Left ventricle myocardium inferior (tissue), 1 donor: ENCODE measurements around the gene BMP7. TPM values are rescaled to one million over a fixed set of nuclear protein-coding genes. Genes with fewer than 3 reads are reported as not detected.

Source experiments
- DNase-seq: peaks from one replicate; pipeline ENCODE4 v3.0.0-alpha.2; 2020
- H3K27ac ChIP-seq: fragments of 200-600 bp; replicated peaks from 2 replicates; pipeline ENCODE4 v1.8.0; 2021
- H3K27me3 ChIP-seq: fragments of 200-600 bp; 2 replicates; pipeline ENCODE4 v1.8.0; 2021; ENCODE audit warnings: low read depth
- H3K36me3 ChIP-seq: fragments of 200-600 bp; 2 replicates; pipeline ENCODE4 v1.8.0; 2021
- H3K4me1 ChIP-seq: fragments of 200-600 bp; 2 replicates; pipeline ENCODE4 v1.8.0; 2021
- H3K4me3 ChIP-seq: fragments of 200-600 bp; 2 replicates; pipeline ENCODE4 v1.8.0; 2021; ENCODE audit warnings: mild to moderate bottlenecking, moderate library complexity
- H3K9me3 ChIP-seq: fragments of 200-600 bp; replicated peaks from 2 replicates; pipeline ENCODE4 v1.8.0; 2021
- intact Hi-C: fragments of 100-400 bp; cut with micrococcal nuclease; formaldehyde crosslinking; loops from one replicate; pipeline ENCODE4 v1.11.0; 2022
- total RNA-seq: library from RNA; stranded (reverse); fragmentation: NEBNext Ultra II Directional; extraction: Animal tissue kit (Norgen Biotek cat#: 25700); gene quantifications from one replicate; pipeline ENCODE4 v1.2.1, GENCODE V29; 2021
- TF ChIP-seq, protein P1 (sequence below): fragments of 200-600 bp; IDR thresholded peaks from 2 replicates; pipeline ENCODE4 v1.8.0; 2021; ENCODE audit warnings: antibody characterized with exemption, mild to moderate bottlenecking, borderline replicate concordance
- donor health status: DM: no; HTN: yes; CAD: no; lungs with severe emphysema.

Gene BMP7
- total RNA-seq, 1 donor from 2014 or later = 19.9 TPM

- Histone ChIP-seq H3K27ac (no peak overlapping the region), H3K4me3 (no peak overlapping the region), H3K27me3 (peaks cover 71% of the 10 kb centered on the region), H3K36me3 (no peaks in the 10 kb centered on the region), H3K9me3 (no peaks in the 10 kb centered on the region), H3K4me1 (no peaks in the 10 kb centered on the region)
- intact Hi-C loops = no loop called here
- TF ChIP-seq, protein P1, sequence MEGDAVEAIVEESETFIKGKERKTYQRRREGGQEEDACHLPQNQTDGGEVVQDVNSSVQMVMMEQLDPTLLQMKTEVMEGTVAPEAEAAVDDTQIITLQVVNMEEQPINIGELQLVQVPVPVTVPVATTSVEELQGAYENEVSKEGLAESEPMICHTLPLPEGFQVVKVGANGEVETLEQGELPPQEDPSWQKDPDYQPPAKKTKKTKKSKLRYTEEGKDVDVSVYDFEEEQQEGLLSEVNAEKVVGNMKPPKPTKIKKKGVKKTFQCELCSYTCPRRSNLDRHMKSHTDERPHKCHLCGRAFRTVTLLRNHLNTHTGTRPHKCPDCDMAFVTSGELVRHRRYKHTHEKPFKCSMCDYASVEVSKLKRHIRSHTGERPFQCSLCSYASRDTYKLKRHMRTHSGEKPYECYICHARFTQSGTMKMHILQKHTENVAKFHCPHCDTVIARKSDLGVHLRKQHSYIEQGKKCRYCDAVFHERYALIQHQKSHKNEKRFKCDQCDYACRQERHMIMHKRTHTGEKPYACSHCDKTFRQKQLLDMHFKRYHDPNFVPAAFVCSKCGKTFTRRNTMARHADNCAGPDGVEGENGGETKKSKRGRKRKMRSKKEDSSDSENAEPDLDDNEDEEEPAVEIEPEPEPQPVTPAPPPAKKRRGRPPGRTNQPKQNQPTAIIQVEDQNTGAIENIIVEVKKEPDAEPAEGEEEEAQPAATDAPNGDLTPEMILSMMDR = no peak
- no peak for DNase-seq
These were observed 45.7 kb upstream of the BMP7 start for GRCh38 chr20:57312138-57312537.

DNA sequence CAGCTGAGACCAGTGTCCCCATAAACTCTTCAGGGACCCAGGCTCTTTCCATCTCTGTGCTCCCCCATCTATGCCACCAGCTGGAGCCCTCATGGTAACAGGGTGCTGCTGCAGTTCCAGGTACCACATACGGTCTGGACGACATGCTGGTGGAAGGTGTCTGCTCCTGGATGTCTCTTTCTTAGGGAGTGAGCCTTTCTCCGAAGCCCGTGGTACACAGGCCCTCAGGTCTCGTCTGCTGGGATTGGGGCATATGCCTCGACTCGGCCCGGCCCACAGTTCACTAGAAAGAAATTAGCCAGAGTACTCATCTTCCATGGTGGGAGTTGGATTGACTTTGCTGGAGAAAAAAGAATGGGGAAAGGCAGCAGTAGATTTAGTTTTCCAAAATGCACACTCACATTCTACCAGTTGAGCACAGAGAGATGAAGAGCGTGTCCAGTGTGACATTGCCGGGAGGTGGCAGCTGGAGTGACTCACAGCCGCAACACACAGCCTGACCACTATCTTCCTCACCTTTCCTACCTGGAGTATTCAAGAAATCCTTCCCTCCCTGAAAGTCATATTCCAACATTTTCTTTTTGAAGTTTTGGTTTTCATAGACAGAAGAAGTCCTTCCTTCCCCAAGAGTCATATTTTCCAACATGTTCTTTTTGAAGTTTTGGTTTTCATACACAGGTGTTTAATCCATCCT is 44.5 kb upstream of the BMP7 start:
- DNase-seq = no peak
- intact Hi-C loops = no loop called here
- Histone ChIP-seq H3K4me3 (no peak overlapping the region), H3K36me3 (no peaks in the 10 kb centered on the region), H3K4me1 (no peaks in the 10 kb centered on the region), H3K9me3 (no peaks in the 10 kb centered on the region), H3K27me3 (peaks cover 80% of the 10 kb centered on the region), H3K27ac (no peak overlapping the region)
- TF ChIP-seq, protein P1 = no peak

- Histone ChIP-seq H3K36me3 (no peaks in the 10 kb centered on the region), H3K4me1 (no peaks in the 10 kb centered on the region), H3K4me3 (no peak overlapping the region), H3K27ac (no peak overlapping the region), H3K9me3 (no peaks in the 10 kb centered on the region), H3K27me3 (peaks cover 79% of the 10 kb centered on the region)
- no peak for DNase-seq
- intact Hi-C loops = no loop called here
- TF ChIP-seq, protein P1 = no peak
These were observed 43.2 kb upstream of the BMP7 start for GRCh38 chr20:57309544-57310115.

- no peak for DNase-seq
- TF ChIP-seq, protein P1 = no peak
These were observed 42.2 kb upstream of the BMP7 start for GRCh38 chr20:57308451-57309271.

DNA sequence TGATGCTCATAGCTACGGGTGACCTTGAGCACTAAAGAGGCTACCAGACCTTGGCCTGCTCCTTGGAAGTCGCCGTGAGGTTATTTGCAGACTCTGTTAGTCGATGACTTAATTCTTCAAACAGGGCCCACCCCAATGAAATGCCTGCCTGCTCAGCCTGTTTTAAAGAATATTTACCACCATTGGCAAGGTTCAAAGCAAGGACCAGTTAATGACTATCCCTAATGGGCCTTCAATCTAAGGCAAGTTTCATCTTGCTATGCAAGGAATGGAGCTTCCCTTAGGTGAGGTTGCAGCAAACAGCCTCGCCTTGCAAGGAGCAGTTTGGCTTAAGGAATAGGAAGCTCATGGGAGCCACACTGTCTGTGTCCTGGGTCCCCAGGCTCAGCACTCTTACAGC is 40.3 kb upstream of the BMP7 start:
- Histone ChIP-seq H3K27ac (no peak overlapping the region), H3K36me3 (no peaks in the 10 kb centered on the region), H3K4me3 (no peak overlapping the region), H3K9me3 (no peaks in the 10 kb centered on the region), H3K4me1 (no peaks in the 10 kb centered on the region), H3K27me3 (peaks cover 69% of the 10 kb centered on the region)
- TF ChIP-seq, protein P1 = no peak
- DNase-seq = no peak
- intact Hi-C loops = no loop called here

More at GRCh38 chr20:57308451-57309271, 42.2 kb upstream of the BMP7 start:
- intact Hi-C loops = no loop called here
- H3K9me3 ChIP-seq = no peaks in the 10 kb centered on the region
- no peak overlapping the region for H3K4me3 ChIP-seq
- H3K27ac ChIP-seq = no peak overlapping the region
- H3K27me3 ChIP-seq = peaks cover 73% of the 10 kb centered on the region
- H3K4me1 ChIP-seq = no peaks in the 10 kb centered on the region
- no peaks in the 10 kb centered on the region for H3K36me3 ChIP-seq
